Measurements from ENCODE around the gene UGT1A8. TPM values are rescaled to one million over a fixed set of nuclear protein-coding genes. Genes with fewer than 3 reads are reported as not detected.
"Not testable (repeated sequence)": the region's sequence is repeated elsewhere in the genome, so short reads cannot be mapped to it uniquely, and the experiment has no call there.

Gene UGT1A8
- polyA plus RNA-seq (2014; cell fraction: cytosol; rRNA removed) = not detected in 2 replicates
- not detected in 2 replicates for polyA plus RNA-seq (2014; cell fraction: nucleus; rRNA removed)

DNA sequence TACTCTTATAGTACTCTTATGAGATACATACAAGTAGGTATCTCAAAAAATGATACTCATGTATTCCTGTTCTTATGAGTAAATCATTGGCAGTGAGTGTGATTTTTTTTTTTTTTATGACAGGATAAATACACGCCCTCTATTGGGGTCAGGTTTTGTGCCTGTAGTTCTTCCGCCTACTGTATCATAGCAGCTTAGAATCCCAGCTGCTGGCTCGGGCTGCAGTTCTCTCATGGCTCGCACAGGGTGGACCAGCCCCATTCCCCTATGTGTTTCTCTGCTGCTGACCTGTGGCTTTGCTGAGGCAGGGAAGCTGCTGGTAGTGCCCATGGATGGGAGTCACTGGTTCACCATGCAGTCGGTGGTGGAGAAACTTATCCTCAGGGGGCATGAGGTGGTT is at the start of gene UGT1A8:
UGT1A8 (plus strand) TSS at position 158 of the 400 bp plus-strand sequence; CDS start at position 233, 75 bp downstream.
- DNase-seq (ENCODE audit: low spot score) = not testable (repeated sequence)

DNA sequence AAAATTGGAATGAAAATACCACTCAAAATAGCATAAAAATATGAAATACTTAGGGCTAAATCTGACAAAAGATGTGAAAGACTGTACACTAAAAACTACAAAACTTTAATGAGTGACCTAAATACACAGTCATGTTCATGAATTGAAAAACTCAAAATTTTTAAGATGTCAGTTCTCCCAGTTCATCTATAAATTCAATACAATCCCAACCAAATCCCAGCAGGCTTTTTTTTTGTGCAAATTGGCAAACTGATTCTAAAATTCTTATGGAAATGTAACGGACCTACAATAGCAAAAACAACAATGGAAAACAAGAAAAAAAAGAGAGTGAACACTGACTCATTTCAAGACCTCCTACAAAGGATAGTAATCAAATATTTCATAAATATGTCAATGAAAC is 46.4 kb upstream of the UGT1A8 start:
- no peak for DNase-seq (ENCODE audit: low spot score)

DNA sequence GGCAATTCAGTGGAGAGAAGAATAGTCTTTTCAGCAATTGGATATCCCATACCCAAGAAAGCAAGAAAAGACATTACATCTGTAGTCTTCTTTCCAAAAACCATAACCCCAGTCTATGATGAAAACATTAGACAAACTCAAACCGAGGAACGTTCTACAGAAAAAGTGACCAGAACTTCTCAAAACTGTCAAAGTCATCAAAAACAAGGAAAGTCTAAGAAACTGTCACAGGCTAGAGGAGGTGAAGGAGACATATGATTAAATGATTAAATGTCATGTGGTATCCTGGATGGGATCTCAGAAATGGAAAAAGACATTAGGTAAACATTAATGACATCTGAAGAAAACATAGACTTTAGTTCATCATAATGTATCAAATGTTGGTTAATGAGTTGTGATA is 46.0 kb upstream of the UGT1A8 start:
- DNase-seq (ENCODE audit: low spot score) = no peak

DNA sequence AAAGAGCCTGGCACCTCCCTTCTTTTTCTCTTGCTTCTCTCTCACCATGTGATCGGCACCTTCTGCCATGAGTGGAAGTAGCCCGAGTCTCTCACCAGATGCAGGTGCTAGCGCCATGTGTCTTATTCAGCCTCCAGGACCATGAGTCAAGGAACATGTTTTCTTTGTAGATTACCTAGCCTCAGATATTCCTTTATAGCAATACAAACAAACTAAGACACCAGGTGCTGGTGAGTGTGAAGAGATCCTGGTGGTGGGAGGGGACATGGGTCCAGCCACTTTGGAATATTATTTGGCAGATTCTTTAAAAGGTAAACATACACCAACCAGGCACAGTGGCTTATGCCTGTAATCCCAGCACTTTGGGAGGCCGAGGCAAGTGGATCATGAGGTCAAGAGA is 45.0 kb upstream of the UGT1A8 start:
- DNase-seq (ENCODE audit: low spot score) = no peak

DNA sequence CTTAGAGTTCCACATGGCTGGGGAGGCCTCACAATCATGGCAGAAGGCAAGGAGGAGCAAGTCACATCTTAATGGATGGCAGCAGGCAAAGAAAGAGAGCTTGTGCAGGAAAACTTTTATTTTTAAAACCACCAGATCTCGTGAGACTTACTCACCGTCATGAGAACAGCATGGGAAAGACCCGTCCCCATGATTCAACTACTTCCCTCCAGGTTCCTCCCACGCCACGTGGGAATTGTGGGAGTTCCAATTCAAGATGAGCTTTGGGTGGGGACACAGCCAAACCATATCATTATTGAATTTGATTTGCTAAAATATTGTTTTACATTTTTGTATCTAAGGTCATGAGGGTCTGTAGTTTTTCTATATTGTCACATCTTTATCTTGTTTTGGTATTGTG is 40.1 kb upstream of the UGT1A8 start:
- not testable (repeated sequence) for DNase-seq (ENCODE audit: low spot score)

DNA sequence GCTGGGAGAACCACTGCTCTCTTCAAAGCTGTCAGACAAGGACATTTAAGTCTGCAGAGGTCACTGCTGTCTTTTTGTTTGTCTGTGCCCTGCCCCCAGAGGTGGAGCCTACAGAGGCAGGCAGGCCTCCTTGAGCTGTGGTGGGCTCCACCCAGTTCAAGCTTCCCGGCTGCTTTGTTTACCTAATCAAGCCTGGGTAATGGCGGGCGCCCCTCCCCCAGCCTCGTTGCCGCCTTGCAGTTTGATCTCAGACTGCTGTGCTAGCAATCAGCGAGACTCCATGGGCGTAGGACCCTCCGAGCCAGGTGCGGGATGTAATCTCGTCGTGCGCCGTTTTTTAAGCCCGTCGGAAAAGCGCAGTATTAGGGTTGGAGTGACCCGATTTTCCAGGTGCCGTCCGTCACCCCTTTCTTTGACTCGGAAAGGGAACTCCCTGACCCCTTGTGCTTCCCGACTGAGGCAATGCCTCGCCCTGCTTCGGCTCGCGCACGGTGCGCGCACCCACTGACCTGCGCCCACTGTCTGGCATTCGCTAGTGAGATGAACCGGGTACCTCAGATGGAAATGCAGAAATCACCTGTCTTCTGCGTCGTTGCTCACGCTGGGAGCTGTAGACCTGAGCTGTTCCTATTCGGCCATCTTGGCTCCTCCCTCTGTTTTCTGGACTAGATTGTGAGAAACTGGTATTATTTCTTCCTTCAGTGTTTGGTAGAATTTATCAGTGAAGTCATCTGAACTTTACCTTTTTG is 34.0 kb upstream of the UGT1A8 start:
- DNase-seq (ENCODE audit: low spot score) = not testable (repeated sequence)

DNA sequence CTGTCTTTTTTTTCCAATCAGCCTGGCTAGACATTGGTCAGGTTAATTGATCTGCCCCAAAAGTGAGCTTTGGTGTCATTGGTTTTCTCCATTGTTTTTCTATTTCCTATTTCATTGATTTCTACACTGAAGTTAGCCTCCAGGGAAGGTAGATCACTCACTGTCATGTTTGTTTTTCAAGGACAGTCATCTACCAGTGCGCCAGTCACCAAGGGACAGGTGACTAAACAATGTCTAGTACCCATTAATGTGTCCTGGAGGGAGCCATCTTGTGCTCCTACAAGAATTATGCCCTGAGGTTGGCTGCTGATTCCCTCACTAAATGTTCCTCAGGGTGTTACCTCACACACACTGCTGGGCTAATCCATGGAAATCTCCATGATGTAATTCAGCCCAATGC is 33.2 kb upstream of the UGT1A8 start:
- DNase-seq (ENCODE audit: low spot score) = no peak

DNA sequence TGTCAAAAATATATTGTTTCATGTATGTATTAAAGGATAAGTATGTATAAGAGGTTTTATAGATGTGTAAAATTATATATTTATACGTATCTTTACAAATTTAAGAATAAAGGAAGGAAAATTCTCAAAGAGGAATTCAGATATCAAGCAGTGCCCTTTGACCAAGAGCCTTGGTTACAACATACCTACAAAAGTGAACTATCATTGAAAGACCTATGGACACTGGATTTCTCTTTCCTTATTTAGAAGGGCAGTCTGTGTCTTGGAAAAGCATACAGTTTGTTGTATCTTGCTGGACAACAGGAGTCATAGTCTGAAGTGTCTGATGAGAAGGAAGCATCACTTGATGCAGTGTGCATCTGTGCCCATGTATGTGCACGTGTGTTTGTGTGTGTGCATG is 29.0 kb upstream of the UGT1A8 start:
- DNase-seq (ENCODE audit: low spot score) = no peak

DNA sequence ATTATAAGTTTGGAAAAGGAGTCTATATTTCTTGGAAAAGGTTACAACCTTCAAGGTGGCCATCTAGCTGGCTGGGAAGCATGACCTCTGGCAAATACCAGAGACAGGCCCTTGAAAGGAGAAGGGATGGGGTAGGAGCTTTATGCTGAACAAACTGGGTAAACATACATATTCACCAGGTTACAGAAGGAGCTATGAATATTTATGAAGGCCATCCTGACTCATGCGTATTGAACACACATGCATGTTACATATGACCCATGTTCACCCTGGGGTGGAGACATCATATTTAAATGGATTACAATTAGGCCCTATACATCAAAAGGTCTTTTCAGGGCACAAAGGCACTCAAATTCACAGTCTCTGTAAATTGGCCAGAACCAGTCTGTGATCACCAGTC is 24.7 kb upstream of the UGT1A8 start:
- not testable (repeated sequence) for DNase-seq (ENCODE audit: low spot score)

DNA sequence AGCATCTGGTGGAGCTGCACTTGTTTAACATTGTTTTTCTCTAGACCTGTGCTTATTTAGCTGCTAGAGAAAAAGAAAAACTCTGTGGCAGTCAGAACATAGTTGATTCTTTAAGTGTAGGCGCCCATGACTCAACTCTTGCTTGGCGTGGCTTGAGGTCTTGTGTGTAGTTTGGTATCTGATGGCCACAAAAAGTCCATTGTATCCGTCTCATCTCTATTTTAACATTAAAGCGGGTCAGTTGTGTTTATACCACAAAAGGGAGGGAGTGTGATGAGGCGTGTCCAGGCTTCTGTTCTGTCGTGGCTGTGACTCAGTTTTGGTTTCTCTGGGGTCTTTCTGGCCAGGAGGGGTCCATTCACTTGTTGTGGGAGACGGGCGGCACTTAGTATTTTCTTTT is 24.2 kb upstream of the UGT1A8 start:
- DNase-seq (ENCODE audit: low spot score) = no peak

DNA sequence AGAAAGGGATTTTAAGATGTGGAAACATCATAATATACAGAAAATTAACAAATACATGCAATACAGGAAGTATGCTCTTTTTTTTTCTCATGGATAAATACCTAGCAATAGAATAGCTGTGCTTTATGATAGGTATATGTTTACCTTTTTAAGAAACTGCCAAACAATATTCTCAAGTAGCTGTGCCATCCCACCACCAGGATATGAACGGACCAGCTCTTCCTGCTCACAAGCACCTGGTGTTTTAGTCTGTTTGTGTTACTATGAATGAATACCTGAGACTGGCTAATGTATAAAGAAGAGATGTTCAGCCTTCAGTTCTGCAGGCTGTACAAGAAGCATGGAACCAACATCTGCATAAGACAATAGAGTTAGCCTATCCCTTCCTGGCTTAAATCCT is 19.9 kb upstream of the UGT1A8 start:
- no peak for DNase-seq (ENCODE audit: low spot score)

DNA sequence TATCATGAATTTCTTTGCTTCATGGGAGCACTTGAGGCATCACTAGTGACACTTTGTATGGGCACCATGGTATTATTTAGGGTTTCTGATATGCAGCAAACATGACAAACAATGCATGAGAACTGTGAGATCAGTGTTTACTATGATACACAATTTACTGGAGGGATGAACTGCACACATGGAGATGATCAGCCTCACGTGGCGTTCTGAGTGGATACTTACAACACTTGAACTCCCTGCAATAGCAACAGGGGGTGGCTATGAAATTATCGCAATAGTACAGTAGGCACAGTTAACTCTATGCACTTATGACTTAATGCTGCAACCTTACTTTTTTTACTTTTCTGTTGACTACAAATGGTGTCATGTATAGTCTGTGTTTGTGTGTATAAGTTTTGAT is 18.5 kb upstream of the UGT1A8 start:
- DNase-seq (ENCODE audit: low spot score) = no peak

DNA sequence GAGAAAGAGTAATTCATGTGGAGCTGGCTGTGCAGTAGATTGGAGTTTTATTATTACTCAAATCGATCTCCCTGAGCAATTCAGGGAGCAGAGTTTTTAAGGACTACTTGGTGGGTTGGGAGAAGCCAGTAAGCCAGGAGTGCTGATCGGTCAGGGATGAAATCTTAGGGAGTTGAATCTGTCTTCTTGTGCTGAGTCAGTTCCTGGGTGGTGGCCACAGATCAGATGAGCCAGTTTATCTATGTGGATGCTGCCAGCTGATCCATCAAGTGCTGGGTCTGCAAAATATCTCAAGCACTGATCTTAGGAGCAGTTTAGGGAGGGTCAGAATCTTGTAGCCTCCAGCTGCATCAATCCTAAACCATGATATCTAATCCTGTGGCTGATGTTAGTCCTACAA is 17.0 kb upstream of the UGT1A8 start:
- DNase-seq (ENCODE audit: low spot score) = no peak

DNA sequence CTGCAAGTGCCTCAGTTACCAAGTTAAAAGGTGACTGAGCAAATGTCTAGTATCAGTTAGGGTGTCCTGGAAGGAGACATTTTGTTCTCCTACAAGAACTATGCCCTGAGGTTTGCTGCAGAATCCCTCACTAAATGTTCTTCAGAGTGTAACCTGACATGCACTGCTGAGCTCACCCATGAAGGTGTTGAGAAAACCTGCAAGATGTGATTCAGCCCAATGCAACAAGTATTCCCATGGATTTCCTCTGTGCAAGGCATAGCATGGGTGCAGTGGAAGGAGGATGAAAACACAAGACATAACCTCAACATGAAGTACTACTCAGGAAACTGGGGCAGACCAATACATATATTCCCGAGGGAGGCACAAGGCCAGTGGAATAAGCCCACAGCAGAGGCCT is 15.4 kb upstream of the UGT1A8 start:
- DNase-seq (ENCODE audit: low spot score) = no peak

DNA sequence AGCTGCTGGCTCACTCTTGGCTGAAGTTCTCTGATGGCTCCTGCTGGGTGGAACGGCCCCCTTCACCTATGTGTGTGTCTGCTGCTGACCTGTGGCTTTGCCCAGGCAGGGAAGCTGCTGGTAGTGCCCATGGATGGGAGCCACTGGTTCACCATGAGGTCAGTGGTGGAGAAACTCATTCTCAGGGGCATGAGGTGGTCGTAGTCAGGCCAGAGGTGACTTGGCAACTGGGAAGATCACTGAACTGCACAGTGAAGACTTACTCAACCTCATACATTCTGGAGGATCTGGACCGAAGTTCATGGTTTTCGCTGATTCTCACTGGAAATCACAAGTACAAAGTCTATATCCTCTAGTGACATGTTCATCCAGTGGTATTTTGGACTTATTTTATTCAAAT is 13.9 kb upstream of the UGT1A8 start:
- no peak for DNase-seq (ENCODE audit: low spot score)

DNA sequence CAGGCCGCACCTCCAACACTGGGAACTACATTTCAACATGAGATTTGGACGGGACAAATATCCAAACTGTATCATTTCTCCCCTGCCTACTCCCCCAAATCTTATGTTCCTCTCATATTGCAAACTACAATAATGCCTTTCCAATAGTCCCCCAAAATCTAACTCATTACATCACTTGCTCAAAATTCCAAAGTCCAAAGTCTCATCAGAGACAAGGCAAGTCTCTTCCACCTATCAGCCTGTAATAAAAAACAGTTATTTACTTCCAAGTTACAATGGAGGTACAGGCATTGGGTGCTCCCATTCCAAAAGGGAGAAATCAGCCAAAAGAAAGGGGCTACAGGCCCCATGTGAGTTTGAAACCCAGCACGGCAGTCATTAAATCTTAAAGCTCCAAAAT is 12.6 kb upstream of the UGT1A8 start:
- no peak for DNase-seq (ENCODE audit: low spot score)

DNA sequence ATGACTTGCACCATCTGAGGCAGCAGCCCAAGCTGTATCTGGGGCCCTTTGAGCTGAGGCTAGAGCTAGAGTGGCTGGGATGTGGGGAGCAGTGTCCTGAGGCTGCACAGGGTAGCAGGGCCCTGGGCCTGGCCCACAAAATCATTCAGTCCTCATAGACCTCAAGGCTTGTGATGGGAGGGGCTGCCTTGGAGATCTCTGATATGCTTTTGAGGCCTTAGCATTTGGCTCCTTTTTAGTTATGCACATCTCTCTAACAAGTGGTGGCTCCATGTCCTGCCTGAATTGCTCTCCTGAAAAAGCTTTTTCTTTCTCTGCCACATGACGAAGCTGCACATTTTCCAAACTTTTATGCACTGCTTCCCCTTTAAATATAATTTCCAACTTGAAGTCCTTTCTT is 11.8 kb upstream of the UGT1A8 start:
- DNase-seq (ENCODE audit: low spot score) = no peak

DNA sequence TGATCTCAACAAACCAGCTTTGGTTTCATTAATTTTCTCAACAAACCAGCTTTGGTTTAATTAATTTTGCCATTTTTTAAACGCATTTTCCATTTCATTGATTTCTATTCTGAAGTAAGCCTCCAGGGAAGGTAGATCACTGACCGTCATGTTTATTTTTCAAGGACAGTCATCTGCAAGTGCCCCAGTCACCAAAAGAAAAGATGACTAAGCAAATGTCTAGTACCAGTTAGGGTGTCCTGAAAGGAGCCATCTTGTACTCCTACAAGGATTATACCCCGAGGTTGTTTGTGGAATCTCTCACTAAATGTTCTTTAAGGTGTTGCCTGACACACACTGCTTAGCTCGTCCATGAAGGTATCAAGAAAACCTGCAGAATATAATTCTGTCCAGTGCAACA is 6.1 kb upstream of the UGT1A8 start:
- no peak for DNase-seq (ENCODE audit: low spot score)

DNA sequence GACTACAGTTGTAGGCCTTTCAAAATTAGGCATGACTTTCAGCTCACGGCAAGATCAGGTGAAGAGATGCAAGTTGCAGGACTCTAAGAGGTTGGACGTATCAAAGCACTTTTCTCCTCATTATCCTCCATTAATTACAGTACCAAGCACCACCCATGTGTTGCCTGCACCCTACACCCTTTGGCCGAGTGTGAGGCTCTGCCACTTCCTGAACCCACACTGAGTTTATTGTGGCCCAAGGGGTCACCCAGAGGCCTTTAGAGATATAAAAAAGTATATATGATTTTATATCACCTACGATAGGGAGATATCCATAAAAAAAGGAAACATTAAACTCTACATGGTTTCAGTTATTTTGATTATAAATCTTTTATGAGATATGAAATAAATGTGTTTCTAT is 2.8 kb downstream of the UGT1A8 start:
- DNase-seq (ENCODE audit: low spot score) = no peak

DNA sequence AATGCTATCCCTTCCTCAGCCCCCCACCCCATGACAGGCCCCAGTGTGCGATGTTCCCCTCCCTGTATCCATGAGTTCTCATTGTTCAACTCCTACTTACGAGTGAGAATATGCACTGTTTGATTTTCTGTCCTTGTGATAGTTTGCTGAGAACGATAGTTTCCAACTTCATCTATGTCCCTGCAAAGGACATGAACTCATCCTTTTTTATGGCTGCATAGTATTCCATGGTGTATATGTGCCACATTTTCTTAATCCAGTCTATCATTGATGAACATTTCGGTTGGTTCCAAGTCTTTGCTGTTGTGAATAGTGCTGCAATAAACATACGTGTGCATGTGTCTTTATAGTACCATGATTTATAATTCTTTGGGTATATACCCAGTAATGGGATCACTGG is 4.4 kb downstream of the UGT1A8 start:
- not testable (repeated sequence) for DNase-seq (ENCODE audit: low spot score)

DNA sequence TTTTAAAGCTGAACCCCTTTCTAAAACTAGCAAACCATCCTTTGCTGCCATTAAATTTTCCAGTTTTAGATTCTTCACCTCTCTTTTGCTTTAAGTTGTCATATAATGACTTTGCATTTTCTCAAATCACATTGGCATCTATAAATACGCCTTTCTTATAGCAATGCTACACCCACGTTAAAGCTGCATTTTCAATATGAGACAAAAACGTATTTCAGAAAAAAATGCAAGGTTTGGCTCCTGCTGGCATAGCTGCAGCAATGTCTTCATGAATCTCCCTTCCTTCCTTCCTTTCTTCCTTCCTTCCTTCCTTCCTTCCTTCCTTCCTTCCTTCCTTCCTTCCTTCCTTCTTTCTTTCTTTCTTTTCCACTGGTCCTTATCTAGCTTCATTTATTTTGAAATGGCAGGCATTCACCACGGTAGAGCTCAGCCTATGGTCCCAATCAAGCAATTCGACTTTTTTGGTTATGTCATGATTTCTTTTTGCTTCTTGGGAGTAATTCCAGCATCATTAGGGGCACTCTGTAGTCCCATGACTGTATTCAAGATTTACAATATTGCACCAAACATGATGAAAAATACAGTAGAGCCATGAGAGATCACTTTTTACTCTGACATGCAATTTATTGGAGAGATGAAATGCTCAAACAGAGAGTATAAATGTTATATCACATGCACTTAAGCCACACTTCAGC is 10.0 kb downstream of the UGT1A8 start:
- DNase-seq (ENCODE audit: low spot score) = no peak

DNA sequence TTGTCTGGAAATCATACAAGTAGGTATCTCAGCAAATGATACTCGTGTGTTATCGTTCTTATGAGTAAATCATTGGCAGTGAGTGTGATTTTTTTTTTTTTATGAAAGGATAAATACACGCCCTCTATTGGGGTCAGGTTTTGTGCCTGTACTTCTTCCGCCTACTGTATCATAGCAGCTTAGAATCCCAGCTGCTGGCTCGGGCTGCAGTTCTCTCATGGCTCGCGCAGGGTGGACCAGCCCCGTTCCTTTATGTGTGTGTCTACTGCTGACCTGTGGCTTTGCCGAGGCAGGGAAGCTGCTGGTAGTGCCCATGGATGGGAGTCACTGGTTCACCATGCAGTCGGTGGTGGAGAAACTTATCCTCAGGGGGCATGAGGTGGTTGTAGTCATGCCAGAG is 18.9 kb downstream of the UGT1A8 start, which contains the start of gene UGT1A10:
UGT1A10 (plus strand) TSS at position 143 of the 400 bp plus-strand sequence; CDS start at position 218, 75 bp downstream.
- DNase-seq (ENCODE audit: low spot score) = not testable (repeated sequence)

DNA sequence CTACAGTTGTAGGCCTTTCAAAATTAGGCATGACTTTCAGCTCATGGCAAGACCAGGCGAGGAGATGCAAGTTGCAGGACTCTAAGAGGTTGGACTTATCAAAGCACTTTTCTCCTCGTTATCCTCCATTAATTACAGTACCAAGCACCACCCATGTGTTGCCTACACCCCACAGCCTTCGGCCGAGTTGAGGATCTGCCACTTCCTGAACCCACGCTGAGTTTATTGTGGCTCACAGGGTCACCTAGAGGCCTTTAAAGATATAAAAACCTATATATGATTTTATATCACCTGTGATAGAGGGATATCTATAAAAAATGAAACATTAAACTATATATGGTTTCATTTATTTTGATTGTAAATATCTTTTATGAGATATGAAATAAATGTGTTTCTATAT is 21.4 kb downstream of the UGT1A8 start:
- no peak for DNase-seq (ENCODE audit: low spot score)

Measured in SK-N-DZ (cell line).